DLD1 (cell line): ENCODE measurements around the gene ADO.

Experiments
- in situ Hi-C: cut with HindIII; loops from 2 replicates; pipeline ENCODE4 v1.10.0; 2017; ENCODE audit warnings: low sequenced_read_pairs

The ADO gene

GRCh38 chr10:62792261-62792660 is 12.3 kb upstream of the ADO start:
- in situ Hi-C loops, result no loop called here

- in situ Hi-C loops, result no loop called here
These were observed 10.2 kb upstream of the ADO start for GRCh38 chr10:62794306-62794705.

- in situ Hi-C loops, result no loop called here
These were observed 9.4 kb upstream of the ADO start for GRCh38 chr10:62795100-62795499.

GRCh38 chr10:62795762-62796161 is 8.8 kb upstream of the ADO start:
- in situ Hi-C loops, result no loop called here

GRCh38 chr10:62796896-62797295 is 7.6 kb upstream of the ADO start:
- in situ Hi-C loops, result no loop called here

- in situ Hi-C loops, result no loop called here
These were observed 2.6 kb upstream of the ADO start for GRCh38 chr10:62801871-62802270.

GRCh38 chr10:62803724-62804355 is 680 bp upstream of the ADO start:
- in situ Hi-C loops, result no loop called here

- in situ Hi-C loops, result no loop called here
These were observed 945 bp downstream of the ADO start for GRCh38 chr10:62805231-62806099.

GRCh38 chr10:62806251-62806650 is 1.7 kb downstream of the ADO start:
- in situ Hi-C loops, result no loop called here

- in situ Hi-C loops, result no loop called here
These were observed 5.8 kb downstream of the ADO start for GRCh38 chr10:62810156-62810902.

GRCh38 chr10:62811159-62811875 is 6.8 kb downstream of the ADO start:
- in situ Hi-C loops, result no loop called here

GRCh38 chr10:62812672-62813439 is 8.3 kb downstream of the ADO start:
- in situ Hi-C loops, result no loop called here

GRCh38 chr10:62813453-62813852 is 8.9 kb downstream of the ADO start:
- in situ Hi-C loops, result no loop called here

GRCh38 chr10:62813981-62814380 is 9.5 kb downstream of the ADO start:
- in situ Hi-C loops, result no loop called here

- in situ Hi-C loops, result no loop called here
These were observed 10.3 kb downstream of the ADO start for GRCh38 chr10:62814756-62815380.

GRCh38 chr10:62815381-62816075 is 11.0 kb downstream of the ADO start:
- in situ Hi-C loops, result no loop called here

GRCh38 chr10:62816076-62816330 is 11.5 kb downstream of the ADO start:
- in situ Hi-C loops, result no loop called here

- in situ Hi-C loops, result no loop called here
These were observed 12.0 kb downstream of the ADO start, which contains the start of gene EGR2 for GRCh38 chr10:62816331-62817120. Gene EGR2 (minus strand): TSS chr10:62816366. CDS start chr10:62816029, 337 bp downstream.
